ENCODE measurements around the gene MCTP1. TPM values are rescaled to one million over a fixed set of nuclear protein-coding genes. Genes with fewer than 3 reads are reported as not detected.

Gene MCTP1
- total and polyA plus RNA-seq, 9 of the 15 experiments (the other 6 are each of a cell fraction or from before 2014, with no cell fraction given): 0.04 to 0.93 (median 0.06) TPM; not detected in 4

- in situ Hi-C loops (cut with MboI): no loop called here
- Histone ChIP-seq H3K36me3 (ENCODE audit: control insufficient read depth, insufficient read depth, low read length) (no peaks in the 10 kb centered on the region), H3K9ac (ENCODE audit: insufficient read depth in 1 of 2, low read depth in 2 of 2, low read length in 2 of 2) (no peak overlapping the region), H3K4me1 (replicated peaks in 1 of 2; ENCODE audit: control insufficient read depth in 2 of 2, insufficient read depth in 2 of 2, low read length in 2 of 2) (no peaks in the 10 kb centered on the region), H3K27ac (ENCODE audit: extremely low read depth, low read depth, low read length) (no peak overlapping the region), H4K20me1 (replicated peaks; ENCODE audit: control insufficient read depth, insufficient read depth, low read length) (no peaks in the 10 kb centered on the region), H3K9me3 (replicated peaks; ENCODE audit: control insufficient read depth, insufficient read depth, low read depth, low read length) (no peaks in the 10 kb centered on the region), H3K79me2 (ENCODE audit: control insufficient read depth, insufficient read depth, low read length) (no peaks in the 10 kb centered on the region), H3K4me3 (no peak overlapping the region), H3K27me3 (ENCODE audit: control insufficient read depth in 2 of 2, insufficient read depth in 2 of 2, low read length in 2 of 2) (peaks cover 7 to 12% of the 10 kb centered on the region in 2 experiments; a peak in 3 of 5 replicates), H3K9me1 (ENCODE audit: control insufficient read depth, insufficient read depth, low read length) (no peaks in the 10 kb centered on the region), H2AFZ (ENCODE audit: low read depth, low read length) (no peak overlapping the region), H3K4me2 (ENCODE audit: insufficient read depth, low read length) (no peak overlapping the region)
- DNase-seq (ENCODE audit: extremely low read depth in 1 of 4, low spot score in 3 of 4) (no peak), ATAC-seq (no peak), FAIRE-seq (no peak)
- POLR2A ChIA-PET: no interaction called here
- CTCF ChIA-PET (ENCODE audit: low intra/inter-chr PET ratio): no interaction called here
- whole genome bisulfite sequencing (ENCODE audit: insufficient coverage, low coverage, missing lambda C conversion rate): 2% methylated on average over 5 of the region's 5 CpGs
- TF ChIP-seq ZBTB5 (IDR thresholded peaks at IDR 0.05) (no peak), HDAC6 (IDR thresholded peaks at IDR 0.05; ENCODE audit: low read depth, low read length) (no peak), CREM (IDR thresholded peaks at IDR 0.05; ENCODE audit: low read depth) (no peak), ZBTB1 (CRISPR knock-in tag; IDR thresholded peaks at IDR 0.05; ENCODE audit: borderline replicate concordance, low read depth) (no peak), ZNF408 (CRISPR knock-in tag; IDR thresholded peaks at IDR 0.05; ENCODE audit: low read depth) (no peak), ILF3 (IDR thresholded peaks at IDR 0.05; ENCODE audit: borderline replicate concordance) (no peak), NR2C1 (IDR thresholded peaks at IDR 0.05) (no peak), NR2C1 (tag; IDR thresholded peaks at IDR 0.05) (no peak), ZNF280A (IDR thresholded peaks at IDR 0.05; ENCODE audit: low read depth, partially characterized antibody) (no peak), RB1 (IDR thresholded peaks at IDR 0.05; ENCODE audit: low read depth) (no peak), EP400 (IDR thresholded peaks at IDR 0.05) (no peak), SP1 (CRISPR knock-in tag; IDR thresholded peaks at IDR 0.05) (no peak), NFE2L1 (tag; IDR thresholded peaks at IDR 0.05; ENCODE audit: borderline replicate concordance, low read depth) (no peak), ZNF764 (CRISPR knock-in tag; IDR thresholded peaks at IDR 0.05; ENCODE audit: low read depth) (no peak), BACH1 (tag; IDR thresholded peaks at IDR 0.05) (no peak)
- intact Hi-C loops (cut with micrococcal nuclease): no loop called here
- no TSS peak for BruUV-seq (replicated peaks)
Observed at GRCh38 chr5:94754824-94755223, 530.1 kb downstream of the MCTP1 start.
